ENCODE data around the gene APLP1. TPM values are rescaled to one million over a fixed set of nuclear protein-coding genes. Genes with fewer than 3 reads are reported as not detected.
A peak's percentile ranks its signal among the peaks of the same experiment; 100 is the strongest.

Gene APLP1
- total RNA-seq, 2 experiments from 2014 or later: 0.42 to 0.79 TPM

GRCh38 chr19:35894342-35894741 is 26.0 kb downstream of the APLP1 start:
- peaks cover 25% of the 10 kb centered on the region for H3K4me1 Mint-ChIP-seq
- no peak overlapping the region for H3K4me3 Mint-ChIP-seq
- POLR2A ChIA-PET: no interaction called here

DNA sequence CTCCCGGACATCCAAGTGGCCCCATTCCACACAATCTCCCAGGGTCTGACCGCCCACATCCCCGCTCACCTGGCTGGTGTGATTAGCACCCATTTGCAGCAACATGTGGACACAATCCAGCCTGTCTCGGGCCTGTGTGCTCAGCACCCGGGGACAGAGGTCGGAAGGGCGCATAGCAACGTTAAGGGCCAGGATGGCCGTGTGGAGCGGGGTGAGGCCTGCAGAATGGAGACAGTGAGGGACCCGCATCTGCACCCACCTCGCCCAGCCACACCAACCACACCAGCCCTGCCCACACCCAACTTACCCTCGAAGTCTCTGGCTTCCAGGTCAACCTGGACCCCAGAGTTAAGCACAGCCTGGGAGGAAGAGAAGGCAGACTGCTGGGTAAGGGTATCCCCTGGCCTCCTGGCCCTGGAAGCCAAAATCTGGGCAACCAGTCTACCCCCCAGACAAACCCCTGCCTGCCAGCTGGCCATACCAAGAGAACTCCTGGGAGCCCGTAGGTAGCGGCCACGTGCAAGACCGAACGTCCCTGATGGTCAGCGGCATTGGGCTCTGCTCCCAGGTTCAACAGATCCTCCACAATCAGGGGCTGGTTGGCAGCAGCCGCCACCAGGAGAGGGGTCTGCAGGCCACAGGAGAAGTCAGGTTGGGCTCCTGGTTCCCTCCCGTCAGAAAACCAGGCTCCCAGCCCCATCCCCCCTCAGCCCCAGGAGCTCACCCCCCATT is 27.7 kb downstream of the APLP1 start:
- Mint-ChIP-seq H3K27me3 (no peaks in the 10 kb centered on the region), H3K36me3 (ENCODE audit: low read depth) (peaks cover 46% of the 10 kb centered on the region), H3K27ac (no peak overlapping the region), H3K4me1 (peaks cover 28% of the 10 kb centered on the region), H3K4me3 (no peak overlapping the region), H3K9me3 (no peaks in the 10 kb centered on the region)
- ChIA-PET POLR2A (no interaction called here), CTCF (no interaction called here)
- DNase-seq: no peak

More at GRCh38 chr19:35894342-35894741, 26.0 kb downstream of the APLP1 start:
- H3K27ac Mint-ChIP-seq: no peak overlapping the region
- H3K36me3 Mint-ChIP-seq (ENCODE audit: low read depth): peaks cover 57% of the 10 kb centered on the region
- no peak for DNase-seq
- CTCF ChIA-PET: interaction anchor here (1.0 to 4.0 kb wide), 4 partner anchors 12 to 37 kb away, joined by 3 to 23 read pairs (median 4); no protein-coding TSS in a partner anchor
- no peaks in the 10 kb centered on the region for H3K9me3 Mint-ChIP-seq
- H3K27me3 Mint-ChIP-seq: no peaks in the 10 kb centered on the region

DNA sequence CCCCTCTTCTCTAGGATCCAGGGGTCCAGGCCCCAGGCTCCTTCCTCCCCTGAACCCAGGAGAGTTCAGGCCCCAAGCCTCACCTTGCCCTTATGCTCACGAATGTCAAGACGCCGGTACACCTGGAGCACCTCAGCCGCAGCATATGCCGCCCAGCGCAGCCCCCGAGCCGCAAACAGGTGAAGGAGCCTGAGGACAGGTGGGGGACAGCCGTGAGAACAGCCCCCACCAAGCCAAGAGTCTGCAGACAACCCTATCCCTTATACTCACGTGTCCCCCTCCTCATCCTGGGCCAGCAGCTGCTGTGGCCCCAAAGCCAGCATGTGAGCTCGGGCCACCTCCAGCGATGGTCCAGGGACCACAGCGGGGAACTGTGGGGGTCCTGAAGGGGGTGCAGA is 28.3 kb downstream of the APLP1 start:
- no peaks in the 10 kb centered on the region for H3K9me3 Mint-ChIP-seq
- no peak overlapping the region for H3K4me3 Mint-ChIP-seq
- H3K27ac Mint-ChIP-seq: peak overlapping the region; percentile 13
- H3K36me3 Mint-ChIP-seq (ENCODE audit: low read depth): peaks cover 45% of the 10 kb centered on the region
- CTCF ChIA-PET: no interaction called here
- DNase-seq: no peak
- H3K27me3 Mint-ChIP-seq: no peaks in the 10 kb centered on the region
- peaks cover 31% of the 10 kb centered on the region for H3K4me1 Mint-ChIP-seq
- POLR2A ChIA-PET: no interaction called here

GRCh38 chr19:35897706-35898451 is 29.5 kb downstream of the APLP1 start:
- peak overlapping the region; percentile 80 for H3K27ac Mint-ChIP-seq
- no peak for DNase-seq
- H3K9me3 Mint-ChIP-seq: no peaks in the 10 kb centered on the region
- H3K4me3 Mint-ChIP-seq: peak overlapping the region; percentile 94
- peaks cover 41% of the 10 kb centered on the region for H3K36me3 Mint-ChIP-seq (ENCODE audit: low read depth)
- no peaks in the 10 kb centered on the region for H3K27me3 Mint-ChIP-seq
- ChIA-PET CTCF (interaction anchor here (0.8 to 0.9 kb wide), 2 partner anchors 9 to 16 kb away, joined by 3 to 4 read pairs; no protein-coding TSS in a partner anchor), POLR2A (no interaction called here)
- peaks cover 39% of the 10 kb centered on the region for H3K4me1 Mint-ChIP-seq

- Mint-ChIP-seq H3K36me3 (ENCODE audit: low read depth) (peaks cover 40% of the 10 kb centered on the region), H3K4me3 (peak overlapping the region; percentile 94), H3K4me1 (peaks cover 43% of the 10 kb centered on the region), H3K9me3 (no peaks in the 10 kb centered on the region), H3K27me3 (no peaks in the 10 kb centered on the region), H3K27ac (peak overlapping the region; percentile 97)
- DNase-seq: no peak
- ChIA-PET CTCF (interaction anchor here (0.8 to 0.9 kb wide), 2 partner anchors 10 to 16 kb away, joined by 3 to 4 read pairs; no protein-coding TSS in a partner anchor), POLR2A (no interaction called here)
Observed at GRCh38 chr19:35898499-35898809, 30.1 kb downstream of the APLP1 start.

- Mint-ChIP-seq H3K36me3 (ENCODE audit: low read depth) (peaks cover 44% of the 10 kb centered on the region), H3K4me1 (peaks cover 53% of the 10 kb centered on the region), H3K9me3 (no peaks in the 10 kb centered on the region), H3K27ac (peak overlapping the region; percentile 97), H3K27me3 (no peaks in the 10 kb centered on the region), H3K4me3 (peak overlapping the region; percentile 94)
- peak; percentile 89 for DNase-seq
- POLR2A ChIA-PET: no interaction called here
- CTCF ChIA-PET: no interaction called here
Observed at GRCh38 chr19:35899547-35900214, 31.3 kb downstream of the APLP1 start.

DNA sequence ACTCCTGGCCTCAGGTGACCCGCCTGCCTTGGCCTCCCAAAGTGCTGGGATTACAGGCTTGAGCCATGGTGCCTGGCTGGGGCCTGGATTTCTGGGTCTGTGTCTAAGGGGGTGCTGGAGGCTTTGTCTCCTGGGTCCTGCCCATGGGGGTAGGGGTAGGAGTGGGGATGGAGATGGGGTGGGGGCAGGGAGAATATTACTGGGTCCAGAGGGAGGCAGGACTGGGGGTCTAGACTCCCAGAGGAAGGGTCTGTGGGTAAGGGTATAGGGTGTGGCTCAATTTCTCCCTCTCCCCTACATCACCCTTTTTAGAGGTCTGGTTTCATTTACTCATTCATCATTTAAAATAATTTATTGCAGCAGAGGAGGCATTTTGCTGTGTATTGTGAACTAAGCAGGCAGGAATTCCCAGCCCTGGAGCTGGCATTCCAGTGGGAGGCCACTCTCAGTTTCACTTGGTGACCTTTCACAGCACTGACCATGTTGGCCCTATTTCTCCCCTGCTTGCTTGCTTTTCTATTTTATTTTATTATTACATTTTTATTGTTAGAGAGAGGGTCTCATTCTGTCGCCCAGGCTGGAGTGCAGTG is 32.8 kb downstream of the APLP1 start:
- POLR2A ChIA-PET: no interaction called here
- H3K27me3 Mint-ChIP-seq: no peaks in the 10 kb centered on the region
- peak overlapping the region; percentile 95 for H3K4me3 Mint-ChIP-seq
- H3K4me1 Mint-ChIP-seq: peaks cover 52% of the 10 kb centered on the region
- DNase-seq: no peak
- peak overlapping the region; percentile 97 for H3K27ac Mint-ChIP-seq
- no peaks in the 10 kb centered on the region for H3K9me3 Mint-ChIP-seq
- H3K36me3 Mint-ChIP-seq (ENCODE audit: low read depth): peaks cover 36% of the 10 kb centered on the region
- CTCF ChIA-PET: interaction anchor here (1.0 kb wide), 1 partner anchor 24 kb away, joined by 3 read pairs; no protein-coding TSS in a partner anchor

GRCh38 chr19:35901854-35902661 is 33.7 kb downstream of the APLP1 start, which contains the start of gene HCST:
Gene HCST, plus strand, starts transcription at chr19:35902529. Its CDS starts 65 bp downstream, at chr19:35902594.
- Mint-ChIP-seq H3K27me3 (no peaks in the 10 kb centered on the region), H3K9me3 (no peaks in the 10 kb centered on the region)

DNA sequence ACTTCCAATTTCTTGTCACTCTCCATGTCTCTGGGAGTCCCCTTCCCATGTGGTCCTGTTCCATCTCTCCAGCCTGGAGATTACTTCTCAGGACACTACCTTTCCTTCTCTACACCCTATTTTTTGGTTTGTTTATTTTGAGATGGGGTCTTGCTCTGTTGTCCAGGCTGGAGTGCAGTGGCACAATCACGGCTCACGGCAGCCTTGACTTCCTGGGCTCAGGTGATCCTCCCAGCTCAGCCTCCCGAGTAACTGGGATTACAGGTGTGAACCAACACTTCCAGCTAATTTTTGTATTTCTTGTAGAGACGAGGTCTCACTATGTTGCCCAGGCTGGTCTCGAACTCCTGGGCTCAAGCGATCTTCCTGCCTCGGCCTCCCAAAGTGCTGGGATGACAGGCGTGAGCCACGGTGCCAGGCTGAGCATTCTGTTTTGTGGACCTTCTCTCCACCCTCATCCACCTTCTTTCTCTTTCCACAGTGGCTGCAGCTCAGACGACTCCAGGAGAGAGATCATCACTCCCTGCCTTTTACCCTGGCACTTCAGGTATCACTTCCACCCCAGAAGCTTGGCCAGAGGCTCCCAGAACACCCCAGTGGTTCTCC is 34.6 kb downstream of the APLP1 start:
- Mint-ChIP-seq H3K4me1 (peaks cover 49% of the 10 kb centered on the region), H3K36me3 (ENCODE audit: low read depth) (peaks cover 30% of the 10 kb centered on the region), H3K4me3 (peak overlapping the region; percentile 95), H3K27me3 (no peaks in the 10 kb centered on the region), H3K27ac (peak overlapping the region; percentile 97), H3K9me3 (no peaks in the 10 kb centered on the region)
- ChIA-PET CTCF (interaction anchor here (1.0 to 2.5 kb wide), 3 partner anchors 10 to 28 kb away, joined by 3 to 9 read pairs (median 3); no protein-coding TSS in a partner anchor), POLR2A (no interaction called here)
- DNase-seq: no peak

More at GRCh38 chr19:35901854-35902661, 33.7 kb downstream of the APLP1 start, which contains the start of gene HCST:
- Mint-ChIP-seq H3K36me3 (ENCODE audit: low read depth) (peaks cover 36% of the 10 kb centered on the region), H3K4me1 (peaks cover 52% of the 10 kb centered on the region), H3K27ac (peak within 1 kb of the TSS; percentile 97), H3K4me3 (peak within 1 kb of the TSS; percentile 95)
- POLR2A ChIA-PET: no interaction called here
- DNase-seq: peak; percentile 69
- CTCF ChIA-PET: interaction anchor here (2.5 kb wide), 1 partner anchor 29 kb away, joined by 9 read pairs; no protein-coding TSS in a partner anchor

DNA sequence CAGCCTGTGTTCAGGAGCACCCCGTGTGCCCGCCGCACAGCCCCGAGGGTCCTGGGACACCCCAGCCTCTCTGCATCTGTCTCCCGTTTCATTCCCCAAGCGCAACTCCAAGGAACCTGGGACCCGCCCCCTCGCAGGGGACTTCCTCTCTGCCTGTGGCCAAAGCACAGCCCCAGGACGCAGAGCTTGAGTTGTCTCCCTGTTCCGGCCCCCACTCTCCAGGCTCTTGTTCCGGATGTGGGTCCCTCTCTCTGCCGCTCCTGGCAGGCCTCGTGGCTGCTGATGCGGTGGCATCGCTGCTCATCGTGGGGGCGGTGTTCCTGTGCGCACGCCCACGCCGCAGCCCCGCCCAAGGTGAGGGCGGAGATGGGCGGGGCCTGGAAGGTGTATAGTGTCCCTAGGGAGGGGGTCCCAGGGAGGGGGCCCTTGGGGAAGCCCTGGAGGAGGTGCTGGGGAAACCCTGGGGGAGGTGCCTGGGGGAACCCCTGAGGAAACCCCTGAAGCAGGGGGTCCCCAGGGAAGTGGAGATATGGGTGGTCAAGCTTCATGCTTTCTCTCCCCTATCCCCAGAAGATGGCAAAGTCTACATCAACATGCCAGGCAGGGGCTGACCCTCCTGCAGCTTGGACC is 35.3 kb downstream of the APLP1 start:
- Mint-ChIP-seq H3K27me3 (no peaks in the 10 kb centered on the region), H3K36me3 (ENCODE audit: low read depth) (peaks cover 25% of the 10 kb centered on the region), H3K9me3 (no peaks in the 10 kb centered on the region), H3K4me3 (peak overlapping the region; percentile 95), H3K27ac (peak overlapping the region; percentile 97), H3K4me1 (peaks cover 50% of the 10 kb centered on the region)
- peak; percentile 94 for DNase-seq
- POLR2A ChIA-PET: no interaction called here
- CTCF ChIA-PET: interaction anchor here (1.0 to 2.5 kb wide), 3 partner anchors 9 to 27 kb away, joined by 3 to 9 read pairs (median 3); no protein-coding TSS in a partner anchor

DNA sequence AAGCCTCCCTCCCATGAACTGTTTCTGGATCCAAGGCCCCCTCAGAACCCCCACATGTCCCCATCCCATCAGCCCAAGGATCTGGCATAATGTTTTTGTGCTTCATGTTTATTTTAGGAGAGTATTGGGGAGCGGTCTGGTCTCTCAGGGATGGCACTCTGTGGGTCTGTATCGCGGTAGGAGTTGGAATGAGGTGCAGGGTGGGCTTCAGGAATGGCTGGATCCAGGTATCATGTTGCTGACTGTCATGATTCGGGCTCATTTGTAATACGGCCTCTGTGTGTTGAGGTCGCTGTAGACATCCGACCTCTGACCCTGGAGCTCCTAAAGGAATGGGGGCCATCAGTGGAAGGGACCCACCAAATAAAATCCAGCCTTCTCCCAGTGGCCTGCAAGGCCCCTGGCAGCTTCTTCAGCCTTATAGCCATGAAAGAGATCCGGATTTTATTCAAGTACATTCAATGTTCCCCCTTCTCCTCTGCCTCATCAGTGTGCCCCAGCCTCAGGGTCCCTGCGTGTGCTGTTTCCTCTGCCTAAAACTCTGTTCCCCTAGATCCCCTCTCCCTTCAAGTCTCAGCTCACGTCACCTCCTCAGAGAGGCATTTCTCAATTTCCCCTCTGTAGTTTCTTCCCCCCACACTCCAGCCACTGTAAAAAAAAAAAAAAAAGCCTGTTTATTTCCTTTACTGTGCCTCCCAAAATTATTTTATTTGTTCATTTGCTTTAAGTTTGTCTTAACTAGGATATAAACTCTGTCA is 36.1 kb downstream of the APLP1 start:
- POLR2A ChIA-PET: no interaction called here
- CTCF ChIA-PET: interaction anchor here (1.6 to 2.5 kb wide), 2 partner anchors 8 to 27 kb away, joined by 3 to 9 read pairs; no protein-coding TSS in a partner anchor

More for the DNA sequence above, 36.1 kb downstream of the APLP1 start:
- Mint-ChIP-seq H3K4me1 (peaks cover 57% of the 10 kb centered on the region), H3K9me3 (no peaks in the 10 kb centered on the region), H3K36me3 (ENCODE audit: low read depth) (peaks cover 18% of the 10 kb centered on the region), H3K4me3 (peak overlapping the region; percentile 33), H3K27me3 (no peaks in the 10 kb centered on the region), H3K27ac (peak overlapping the region; percentile 67)
- no peak for DNase-seq
